ENCODE measurements around the gene LMOD2. TPM values are rescaled to one million over a fixed set of nuclear protein-coding genes. Genes with fewer than 3 reads are reported as not detected.

LMOD2 gene
- total RNA-seq, 1 donor from 2014 or later, result not detected

- no peak overlapping the region for H3K4me3 Mint-ChIP-seq (ENCODE audit: unreplicated experiment)
- no peaks in the 10 kb centered on the region for H3K36me3 Mint-ChIP-seq (ENCODE audit: unreplicated experiment)
- peaks cover 1% of the 10 kb centered on the region for H3K9me3 Mint-ChIP-seq (ENCODE audit: unreplicated experiment)
- no peaks in the 10 kb centered on the region for H3K4me1 Mint-ChIP-seq (ENCODE audit: low read depth, unreplicated experiment)
- no peak for DNase-seq
- TF ChIP-seq CTCF (IDR thresholded peaks at IDR 0.05; ENCODE audit: partially characterized antibody, unreplicated experiment), result no peak
- no peak overlapping the region for H3K27ac Mint-ChIP-seq (ENCODE audit: unreplicated experiment)
- H3K27me3 Mint-ChIP-seq (ENCODE audit: unreplicated experiment), result peaks cover 2% of the 10 kb centered on the region
Observed at GRCh38 chr7:123665896-123666295, 10.2 kb downstream of the LMOD2 start.

- Mint-ChIP-seq H3K4me3 (ENCODE audit: unreplicated experiment) (no peak overlapping the region), H3K36me3 (ENCODE audit: unreplicated experiment) (no peaks in the 10 kb centered on the region), H3K27ac (ENCODE audit: unreplicated experiment) (no peak overlapping the region), H3K4me1 (ENCODE audit: low read depth, unreplicated experiment) (no peaks in the 10 kb centered on the region), H3K27me3 (ENCODE audit: unreplicated experiment) (peaks cover 4% of the 10 kb centered on the region), H3K9me3 (ENCODE audit: unreplicated experiment) (peaks cover 1% of the 10 kb centered on the region)
- no peak for DNase-seq
- TF ChIP-seq CTCF (IDR thresholded peaks at IDR 0.05; ENCODE audit: partially characterized antibody, unreplicated experiment), result no peak
Observed at GRCh38 chr7:123666492-123666891, 10.8 kb downstream of the LMOD2 start.

GRCh38 chr7:123669485-123669884 lies 13.8 kb downstream of the LMOD2 start:
- DNase-seq, result no peak
- Mint-ChIP-seq H3K4me1 (ENCODE audit: low read depth, unreplicated experiment) (no peaks in the 10 kb centered on the region), H3K4me3 (ENCODE audit: unreplicated experiment) (no peak overlapping the region), H3K36me3 (ENCODE audit: unreplicated experiment) (no peaks in the 10 kb centered on the region), H3K27me3 (ENCODE audit: unreplicated experiment) (peaks cover 2% of the 10 kb centered on the region), H3K9me3 (ENCODE audit: unreplicated experiment) (peaks cover 1% of the 10 kb centered on the region), H3K27ac (ENCODE audit: unreplicated experiment) (no peak overlapping the region)
- TF ChIP-seq CTCF (IDR thresholded peaks at IDR 0.05; ENCODE audit: partially characterized antibody, unreplicated experiment), result no peak

- Mint-ChIP-seq H3K36me3 (ENCODE audit: unreplicated experiment) (no peaks in the 10 kb centered on the region), H3K27me3 (ENCODE audit: unreplicated experiment) (peaks cover 2% of the 10 kb centered on the region), H3K27ac (ENCODE audit: unreplicated experiment) (no peak overlapping the region), H3K4me1 (ENCODE audit: low read depth, unreplicated experiment) (no peaks in the 10 kb centered on the region), H3K4me3 (ENCODE audit: unreplicated experiment) (no peak overlapping the region), H3K9me3 (ENCODE audit: unreplicated experiment) (peaks cover 1% of the 10 kb centered on the region)
- no peak for TF ChIP-seq CTCF (IDR thresholded peaks at IDR 0.05; ENCODE audit: partially characterized antibody, unreplicated experiment)
- no peak for DNase-seq
Observed at GRCh38 chr7:123673137-123673732, 17.6 kb downstream of the LMOD2 start.

GRCh38 chr7:123673752-123674398 lies 18.2 kb downstream of the LMOD2 start:
- DNase-seq, result no peak
- no peaks in the 10 kb centered on the region for H3K4me1 Mint-ChIP-seq (ENCODE audit: low read depth, unreplicated experiment)
- H3K9me3 Mint-ChIP-seq (ENCODE audit: unreplicated experiment), result peaks cover 1% of the 10 kb centered on the region
- peaks cover 2% of the 10 kb centered on the region for H3K27me3 Mint-ChIP-seq (ENCODE audit: unreplicated experiment)
- TF ChIP-seq CTCF (IDR thresholded peaks at IDR 0.05; ENCODE audit: partially characterized antibody, unreplicated experiment), result no peak
- no peak overlapping the region for H3K27ac Mint-ChIP-seq (ENCODE audit: unreplicated experiment)
- H3K4me3 Mint-ChIP-seq (ENCODE audit: unreplicated experiment), result no peak overlapping the region
- no peaks in the 10 kb centered on the region for H3K36me3 Mint-ChIP-seq (ENCODE audit: unreplicated experiment)

Measured in glutamatergic neuron (in vitro differentiated cells).